Measurements from ENCODE around the gene PTGIS.

Gene PTGIS

GRCh38 chr20:49455691-49456090 is 112.2 kb downstream of the PTGIS start:
- FAIRE-seq (no peak), DNase-seq (ENCODE audit: extremely low spot score, insufficient read length, low read depth) (no peak)

All from GM18507 (cell line).